HG03139 (cell line): ENCODE data around the gene MIP.
"Not testable (repeated sequence)": the region's sequence is repeated elsewhere in the genome, so short reads cannot be mapped to it uniquely, and the experiment has no call there.

Source experiments
- ATAC-seq: cut with Tn5 transposase; IDR thresholded peaks from one replicate; pipeline ENCODE4 v1.9.1; 2021; ENCODE audit not compliant: unreplicated experiment

MIP gene

DNA sequence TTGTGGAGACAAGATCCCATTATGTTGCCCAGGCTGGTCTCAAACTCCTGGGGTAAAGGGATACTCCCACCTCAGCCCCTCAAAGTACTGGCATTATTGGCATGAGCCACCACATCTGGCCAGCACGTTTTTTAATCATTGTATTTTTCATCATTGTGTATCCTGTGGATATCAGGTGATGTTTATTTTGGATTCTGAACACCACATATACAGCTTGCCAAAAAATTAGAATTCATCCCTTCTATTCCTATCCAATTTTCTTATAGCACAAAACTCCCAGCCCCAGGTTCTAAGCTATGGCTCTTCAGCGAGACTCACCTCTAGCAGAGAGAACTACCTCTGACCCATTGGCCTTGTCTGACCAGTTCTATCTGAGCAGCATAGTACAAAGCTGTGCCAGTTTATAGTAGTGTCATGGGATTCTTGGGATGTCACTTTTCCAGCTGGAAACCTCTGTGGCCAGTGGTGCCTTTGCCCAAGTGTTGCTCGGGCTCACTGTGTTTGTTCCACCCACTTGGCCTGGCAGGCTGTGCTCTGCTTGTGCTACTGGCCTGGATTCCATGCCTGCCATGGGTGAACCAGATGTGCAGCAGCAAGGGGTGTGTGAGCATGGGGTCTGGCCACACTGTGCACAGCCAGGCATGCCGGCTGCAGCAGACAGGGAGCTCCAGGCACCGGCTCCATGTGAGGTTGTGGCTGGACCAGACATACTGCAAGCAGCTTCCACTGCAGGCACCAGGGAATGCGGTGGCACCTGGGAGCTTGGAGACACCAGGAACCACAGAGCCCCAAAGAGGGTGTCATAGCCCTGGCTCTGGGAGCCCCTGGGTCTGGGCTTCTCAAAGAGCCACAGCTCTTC, 42.4 kb downstream of the MIP start:
- no peak for ATAC-seq

DNA sequence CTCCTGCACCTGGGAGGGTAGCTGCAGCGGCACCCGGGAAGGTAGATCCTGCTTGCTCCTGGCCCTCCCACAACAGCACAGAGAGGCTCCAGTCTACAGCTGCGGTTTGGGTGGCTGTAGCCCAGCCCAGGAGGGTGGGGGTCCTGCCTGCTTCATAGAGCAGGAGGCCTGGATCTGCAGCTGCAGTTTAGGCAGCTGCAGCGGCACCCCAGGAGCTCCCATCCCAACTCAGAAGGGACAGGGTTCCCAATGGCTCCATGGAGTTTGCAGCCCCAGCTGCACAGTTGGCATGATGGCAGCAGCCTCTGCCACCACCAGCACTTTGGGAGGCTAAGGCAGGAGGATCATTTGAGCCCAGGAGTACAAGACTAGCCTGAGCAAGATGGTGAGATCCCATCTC, 43.7 kb downstream of the MIP start:
- no peak for ATAC-seq

DNA sequence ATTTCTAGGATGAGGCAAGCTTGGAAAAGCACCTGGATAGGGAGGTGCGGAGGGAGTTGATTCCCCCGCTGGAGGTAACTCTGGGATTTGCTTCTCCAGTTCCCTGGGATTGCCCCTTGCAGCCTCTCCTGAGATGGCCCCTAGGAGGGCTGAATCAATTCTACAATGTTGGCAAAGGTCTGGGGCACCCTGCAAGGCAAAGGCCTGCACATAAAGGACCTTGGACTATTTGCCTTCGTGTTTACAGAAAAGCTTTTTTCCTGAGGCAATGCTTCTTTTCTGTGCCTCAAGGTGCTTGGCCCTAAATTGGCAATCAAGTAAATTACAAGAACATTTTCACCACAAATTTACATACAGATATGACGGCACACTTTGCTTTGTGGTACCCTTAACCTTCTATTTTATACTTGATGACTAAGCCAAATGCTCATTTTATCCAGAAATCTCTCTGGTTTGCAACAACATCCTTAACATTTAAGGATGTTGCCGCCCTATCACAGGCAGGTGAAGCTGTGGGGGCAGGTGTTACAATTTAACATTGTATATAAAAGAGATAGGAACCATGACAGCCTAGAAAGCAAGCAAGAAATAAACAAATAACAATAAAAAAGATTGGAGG, 45.5 kb downstream of the MIP start:
- ATAC-seq, result no peak

GRCh38 chr12:56404227-56404626, 50.2 kb downstream of the MIP start:
- not testable (repeated sequence) for ATAC-seq

DNA sequence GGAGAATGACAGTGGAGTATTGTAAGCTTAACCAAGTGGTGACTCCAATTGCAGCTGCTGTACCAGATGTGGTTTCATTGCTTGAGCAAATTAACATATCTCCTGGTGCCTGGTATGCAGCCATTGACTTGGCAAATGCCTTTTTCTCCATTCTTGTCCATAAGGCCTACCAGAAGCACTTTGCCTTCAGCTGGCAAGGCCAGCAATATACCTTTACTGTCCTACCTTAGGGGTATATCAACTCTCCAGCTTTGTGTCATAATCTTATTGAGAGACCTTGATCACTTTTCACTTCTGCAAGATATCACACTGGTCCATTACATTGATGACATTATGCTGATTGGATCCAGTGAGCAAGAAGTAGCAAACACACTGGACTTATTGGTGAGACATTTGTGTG, 52.8 kb downstream of the MIP start:
- ATAC-seq, result not testable (repeated sequence)

DNA sequence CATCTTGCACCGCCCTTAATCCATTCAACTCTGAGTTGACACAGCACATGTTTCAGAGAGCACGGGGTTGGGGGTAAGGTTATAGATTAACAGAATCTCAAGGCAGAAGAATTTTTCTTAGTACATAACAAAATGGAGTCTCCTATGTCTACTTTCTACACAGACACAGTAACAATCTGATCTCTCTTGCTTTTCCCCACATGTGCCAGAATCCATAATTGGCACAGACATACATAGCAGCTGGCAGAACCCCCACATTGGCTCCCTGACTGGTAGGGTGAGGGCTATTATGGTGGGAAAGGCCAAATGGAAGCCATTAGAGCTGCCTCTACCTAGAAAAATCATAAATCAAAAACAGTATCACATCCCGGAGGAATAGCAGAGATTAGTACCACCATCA, 53.3 kb downstream of the MIP start:
- ATAC-seq, result not testable (repeated sequence)
